Activated CD8-positive, alpha-beta memory T cell treated with anti-CD3 and anti-CD28 coated beads, Interleukin-2, amount 50 U/mL, for 4 hours (primary cell): ENCODE results near the gene VAV3.
"Not testable (repeated sequence)": the region's sequence is repeated elsewhere in the genome, so short reads cannot be mapped to it uniquely, and the experiment has no call there.

Experiments
- DNase-seq: peaks from one replicate; pipeline ENCODE4 v3.0.0-alpha.2; 2020

VAV3 gene

GRCh38 chr1:107670397-107671040 is 294.5 kb downstream of the VAV3 start:
- DNase-seq = no peak

DNA sequence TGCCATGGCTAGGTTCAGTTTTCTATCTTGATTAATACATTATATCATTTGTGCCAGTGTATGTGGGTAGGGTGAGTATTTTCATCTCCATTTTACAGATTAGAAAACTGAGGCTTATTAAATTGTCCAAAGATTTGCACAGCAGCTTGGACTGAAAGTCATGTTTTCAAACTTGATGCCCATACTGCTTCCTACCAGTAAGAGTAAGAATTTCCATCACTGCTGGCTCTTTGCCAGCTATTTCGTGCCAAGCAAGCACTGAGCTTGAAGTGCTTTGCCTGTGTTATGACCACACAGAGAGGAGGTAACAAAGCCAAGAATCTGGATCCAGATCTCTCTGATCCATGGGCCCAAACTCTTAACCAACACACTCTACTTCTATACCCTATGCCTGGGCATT is 295.0 kb downstream of the VAV3 start:
- DNase-seq = no peak

- DNase-seq = no peak
Observed at GRCh38 chr1:107668762-107669161, 296.2 kb downstream of the VAV3 start.

DNA sequence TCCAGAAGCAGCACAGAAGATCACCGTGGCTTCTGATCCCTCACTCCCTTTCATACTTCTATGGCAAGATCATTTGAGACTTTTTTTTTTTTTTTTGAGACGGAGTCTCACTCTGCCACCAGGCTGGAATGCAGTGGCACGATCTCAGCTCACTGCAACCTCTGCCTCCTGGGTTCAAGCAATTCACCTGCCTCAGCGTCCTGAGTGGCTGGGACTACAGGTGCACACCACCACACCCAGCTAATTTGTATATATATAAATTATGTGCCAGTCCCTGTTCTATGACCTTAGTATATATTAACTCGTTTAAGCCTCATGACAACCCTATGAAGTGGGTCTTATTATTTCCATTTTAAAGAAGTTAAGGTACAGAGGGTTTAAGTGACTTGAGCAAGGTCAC is 298.5 kb downstream of the VAV3 start:
- DNase-seq = no peak

- no peak for DNase-seq
Observed at GRCh38 chr1:107664982-107665925, 299.7 kb downstream of the VAV3 start.

- no peak for DNase-seq
Observed at GRCh38 chr1:107662971-107663370, 302.0 kb downstream of the VAV3 start.

DNA sequence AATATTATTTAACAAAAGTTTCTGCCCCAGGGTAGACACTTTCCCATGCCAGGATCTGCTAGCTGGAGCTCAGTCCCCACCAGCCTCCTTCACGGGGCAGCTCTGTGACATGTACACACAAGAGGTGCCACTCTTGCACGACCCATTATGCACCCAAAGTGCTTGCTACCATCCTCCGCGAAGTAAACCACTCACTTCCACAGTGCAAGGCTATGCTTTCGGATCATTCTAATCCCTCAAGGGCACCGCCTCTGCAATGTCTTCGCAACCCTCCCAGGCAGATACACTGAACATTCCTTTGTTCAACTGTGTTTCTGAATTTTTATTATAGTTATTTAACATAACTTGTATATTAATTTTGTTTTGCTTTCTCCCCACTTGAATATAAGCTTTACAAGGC is 303.8 kb downstream of the VAV3 start:
- DNase-seq = no peak

GRCh38 chr1:107659961-107660360 is 305.0 kb downstream of the VAV3 start:
- no peak for DNase-seq

DNA sequence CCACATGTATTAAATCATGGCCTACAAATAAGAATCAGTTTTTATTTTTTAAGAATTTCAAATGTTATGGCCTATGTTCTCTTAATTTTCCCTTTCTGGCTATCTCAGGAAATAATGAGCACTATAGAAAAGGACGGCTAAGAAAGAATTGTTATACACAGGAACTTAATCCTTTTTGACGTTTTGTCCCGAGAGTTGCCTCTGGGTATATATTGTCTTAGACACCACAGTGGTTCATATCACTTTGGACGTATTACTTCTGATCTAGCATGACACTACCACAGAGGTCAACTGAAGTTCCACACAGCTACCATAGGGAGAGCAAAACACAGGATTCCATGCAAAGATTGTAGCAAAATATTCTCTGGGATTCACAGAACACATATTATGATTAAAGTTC is 307.6 kb downstream of the VAV3 start:
- DNase-seq = no peak

DNA sequence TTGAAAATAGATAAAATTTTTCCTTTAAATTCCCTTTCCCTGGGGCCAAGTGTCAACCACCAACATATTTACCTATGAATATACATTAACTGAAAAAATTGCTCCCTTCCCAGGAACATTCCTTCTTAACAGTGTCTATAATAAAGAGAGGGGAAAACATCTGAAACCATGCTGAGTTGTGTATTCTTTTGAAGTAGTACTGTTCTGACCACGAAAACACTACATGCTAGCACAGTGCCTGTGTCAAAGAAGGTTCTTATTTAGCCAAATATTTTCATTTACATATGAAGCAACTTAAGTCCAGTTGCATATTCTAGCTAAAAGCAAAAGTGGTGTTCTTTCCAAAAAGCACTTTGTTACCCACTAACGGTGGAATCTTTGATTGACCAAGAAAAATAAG is 311.2 kb downstream of the VAV3 start:
- no peak for DNase-seq

DNA sequence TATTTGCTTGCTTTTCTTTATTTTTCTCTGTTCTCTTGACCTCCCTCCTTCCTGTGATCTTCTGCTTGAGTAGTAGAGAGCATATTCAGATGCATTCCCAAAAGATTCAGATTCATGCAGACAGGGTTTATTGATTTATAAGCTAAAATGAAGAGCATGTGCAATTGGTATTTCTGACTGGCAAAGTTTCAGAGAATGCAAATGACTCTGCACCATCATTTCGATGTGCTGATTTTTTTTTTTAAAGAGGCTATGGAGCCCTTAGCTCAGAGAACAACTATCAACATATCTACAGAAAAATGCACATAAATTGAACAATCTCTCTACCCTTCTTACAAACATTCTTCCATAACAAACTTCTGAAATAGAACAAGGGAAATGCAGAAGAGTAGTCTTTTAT is 312.0 kb downstream of the VAV3 start:
- no peak for DNase-seq

GRCh38 chr1:107650825-107651224 is 314.2 kb downstream of the VAV3 start:
- not testable (repeated sequence) for DNase-seq

- no peak for DNase-seq
Observed at GRCh38 chr1:107649023-107649422, 316.0 kb downstream of the VAV3 start.

GRCh38 chr1:107648071-107648470 is 316.9 kb downstream of the VAV3 start:
- DNase-seq = no peak

DNA sequence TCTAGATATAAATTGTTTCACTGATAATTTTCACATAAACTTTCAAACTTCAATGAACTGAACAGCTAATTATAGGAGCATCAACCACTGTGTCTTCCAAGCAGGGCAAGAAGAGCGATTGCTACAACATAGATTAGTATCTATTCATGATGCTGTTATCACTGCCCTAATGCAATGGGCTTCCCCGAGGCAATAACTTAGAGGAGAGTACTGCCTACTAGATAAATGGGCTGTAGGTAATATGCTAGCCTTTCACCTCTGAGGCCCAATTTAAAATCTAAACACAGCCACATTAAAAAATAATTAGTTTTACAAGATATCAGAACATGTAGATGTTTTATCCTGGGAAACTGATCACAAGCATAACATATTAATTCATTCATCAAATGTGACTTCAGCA is 318.0 kb downstream of the VAV3 start:
- no peak for DNase-seq

DNA sequence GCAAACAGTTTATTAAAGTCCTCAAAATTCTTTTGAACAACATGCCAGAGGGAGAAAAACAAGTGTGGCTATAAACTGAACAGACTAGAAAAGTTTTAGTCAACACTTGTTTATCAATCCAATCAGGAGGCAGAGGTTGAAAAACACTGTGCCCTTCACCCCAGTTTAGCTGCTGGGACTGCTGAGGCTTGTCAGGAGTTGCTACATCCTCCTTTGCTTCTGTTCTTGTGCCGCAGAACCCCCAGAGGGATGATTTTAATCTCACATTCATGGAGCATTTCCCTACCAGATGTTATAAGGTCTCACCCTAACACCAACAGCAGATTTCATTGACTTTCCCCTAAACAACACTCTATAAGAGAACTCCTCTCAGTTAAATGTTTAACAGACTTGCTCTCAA is 321.2 kb downstream of the VAV3 start:
- DNase-seq = no peak

DNA sequence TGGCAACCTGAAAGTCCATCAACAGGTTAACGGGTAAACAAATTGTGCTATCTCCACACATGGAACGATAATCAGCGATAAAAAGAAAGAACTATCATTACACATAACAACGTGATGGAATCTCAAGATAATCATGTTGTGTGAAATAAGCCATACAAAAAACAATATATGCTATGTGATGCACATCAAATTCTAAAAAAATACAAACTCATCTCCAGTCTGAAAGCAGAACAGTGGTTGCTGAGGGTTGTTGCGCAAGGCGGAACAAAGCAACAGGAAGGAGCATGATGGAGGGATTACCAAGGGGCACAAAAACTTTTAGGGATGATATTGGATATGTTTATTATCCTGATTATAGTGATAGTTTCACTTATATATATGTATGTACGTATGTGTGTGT is 324.8 kb downstream of the VAV3 start:
- DNase-seq = no peak

GRCh38 chr1:107637101-107637500 is 327.9 kb downstream of the VAV3 start:
- DNase-seq = no peak

DNA sequence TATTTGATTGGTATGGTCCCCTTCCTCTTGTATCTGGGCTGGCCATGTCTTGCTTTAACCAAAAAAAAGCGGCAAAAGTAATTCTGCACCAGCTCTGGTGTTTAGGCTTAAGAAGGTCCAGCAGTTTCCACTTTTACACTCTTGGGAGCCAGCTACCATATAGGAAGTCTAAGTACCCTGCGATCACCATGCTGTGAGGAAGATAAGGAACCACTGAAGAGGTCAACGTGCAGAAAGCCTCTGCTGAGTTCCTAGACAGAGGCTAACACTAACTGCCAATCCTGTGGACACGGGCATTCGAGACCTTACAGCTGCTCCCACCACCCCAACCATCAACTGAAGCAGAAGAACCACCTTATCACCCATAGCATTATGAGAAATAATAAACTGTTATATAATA is 331.4 kb downstream of the VAV3 start:
- no peak for DNase-seq

DNA sequence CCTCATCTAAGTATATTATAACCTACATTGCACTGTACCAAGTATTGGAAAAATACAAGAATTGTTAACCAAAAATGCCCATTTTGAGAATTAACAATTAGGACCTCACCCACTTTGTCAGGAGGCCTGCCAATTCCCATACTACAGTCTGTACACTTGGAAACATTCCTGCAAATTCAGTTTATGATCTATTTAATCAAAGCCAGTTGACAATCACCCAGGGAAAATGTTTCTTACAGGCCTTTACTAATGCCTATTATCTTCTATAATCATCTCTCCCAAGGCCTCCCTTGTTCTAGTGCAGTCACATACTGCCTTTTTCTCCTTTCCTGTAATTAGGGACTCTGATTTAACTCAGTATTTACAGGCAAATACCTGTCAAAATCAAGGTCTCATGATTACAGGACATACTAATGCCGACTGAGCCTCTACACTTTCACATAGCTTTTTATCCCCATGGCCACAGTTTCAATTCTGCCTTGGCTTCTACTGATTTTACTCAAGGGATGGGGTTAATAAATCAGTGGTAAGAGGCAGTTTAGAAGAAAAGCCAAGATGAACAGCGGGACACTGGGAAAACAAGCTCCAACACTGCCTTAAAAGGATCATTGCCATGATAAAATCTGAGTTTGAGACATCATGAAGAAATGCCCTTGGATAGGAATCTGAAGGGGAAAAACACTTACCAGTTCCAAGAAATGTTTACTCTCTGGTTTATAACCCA is 338.7 kb downstream of the VAV3 start:
- DNase-seq = no peak

- DNase-seq = no peak
Observed at GRCh38 chr1:107625405-107626029, 339.5 kb downstream of the VAV3 start.

DNA sequence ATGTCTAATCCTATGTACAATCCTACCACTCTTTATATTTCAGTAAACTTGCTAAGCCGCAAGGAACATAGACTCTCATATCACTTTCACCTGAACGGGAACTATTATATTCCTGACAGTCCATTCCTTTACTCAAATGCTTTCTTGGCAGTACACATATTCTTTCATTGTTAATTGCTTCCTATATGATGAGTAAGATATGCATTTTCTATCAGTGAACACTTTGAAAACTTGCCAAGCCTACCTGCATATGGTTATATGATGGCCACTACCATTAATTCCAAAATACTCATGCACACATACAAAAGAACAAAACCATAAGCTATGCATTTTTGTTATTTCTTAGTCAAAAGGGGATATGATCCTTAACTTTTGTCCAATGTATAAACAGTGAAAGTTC is 341.5 kb downstream of the VAV3 start:
- no peak for DNase-seq

DNA sequence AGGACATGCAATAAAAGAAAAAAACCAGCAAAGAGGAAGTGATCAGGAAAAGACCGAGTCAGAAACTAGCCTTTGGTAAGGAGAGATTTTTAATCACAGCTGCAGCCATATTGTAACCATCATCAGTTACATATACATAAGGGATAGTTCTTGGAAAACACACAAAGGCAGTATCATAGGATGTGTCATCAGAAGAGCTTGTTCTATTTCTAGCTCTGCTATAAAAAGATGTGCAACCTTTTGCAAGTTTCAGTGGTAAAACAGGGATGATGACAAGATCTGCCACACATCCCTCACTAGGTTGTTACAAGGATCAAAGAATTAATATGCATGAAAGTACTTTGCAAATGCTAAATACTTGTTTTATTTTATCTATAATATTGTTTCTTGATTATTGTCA is 342.0 kb downstream of the VAV3 start:
- DNase-seq = no peak
